Stimulated activated CD8-positive, alpha-beta memory T cell treated with anti-CD3 and anti-CD28 coated beads, Interleukin-4, amount 100 ng/mL, for 24 hours (primary cell): ENCODE results near the gene PARVA.
"Not testable (repeated sequence)": the region's sequence is repeated elsewhere in the genome, so short reads cannot be mapped to it uniquely, and the experiment has no call there.

ENCODE experiments used
- DNase-seq: peaks from one replicate; pipeline ENCODE4 v3.0.0-alpha.2; 2020; ENCODE audit warnings: low read depth

PARVA gene, protein sequence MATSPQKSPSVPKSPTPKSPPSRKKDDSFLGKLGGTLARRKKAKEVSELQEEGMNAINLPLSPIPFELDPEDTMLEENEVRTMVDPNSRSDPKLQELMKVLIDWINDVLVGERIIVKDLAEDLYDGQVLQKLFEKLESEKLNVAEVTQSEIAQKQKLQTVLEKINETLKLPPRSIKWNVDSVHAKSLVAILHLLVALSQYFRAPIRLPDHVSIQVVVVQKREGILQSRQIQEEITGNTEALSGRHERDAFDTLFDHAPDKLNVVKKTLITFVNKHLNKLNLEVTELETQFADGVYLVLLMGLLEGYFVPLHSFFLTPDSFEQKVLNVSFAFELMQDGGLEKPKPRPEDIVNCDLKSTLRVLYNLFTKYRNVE

DNA sequence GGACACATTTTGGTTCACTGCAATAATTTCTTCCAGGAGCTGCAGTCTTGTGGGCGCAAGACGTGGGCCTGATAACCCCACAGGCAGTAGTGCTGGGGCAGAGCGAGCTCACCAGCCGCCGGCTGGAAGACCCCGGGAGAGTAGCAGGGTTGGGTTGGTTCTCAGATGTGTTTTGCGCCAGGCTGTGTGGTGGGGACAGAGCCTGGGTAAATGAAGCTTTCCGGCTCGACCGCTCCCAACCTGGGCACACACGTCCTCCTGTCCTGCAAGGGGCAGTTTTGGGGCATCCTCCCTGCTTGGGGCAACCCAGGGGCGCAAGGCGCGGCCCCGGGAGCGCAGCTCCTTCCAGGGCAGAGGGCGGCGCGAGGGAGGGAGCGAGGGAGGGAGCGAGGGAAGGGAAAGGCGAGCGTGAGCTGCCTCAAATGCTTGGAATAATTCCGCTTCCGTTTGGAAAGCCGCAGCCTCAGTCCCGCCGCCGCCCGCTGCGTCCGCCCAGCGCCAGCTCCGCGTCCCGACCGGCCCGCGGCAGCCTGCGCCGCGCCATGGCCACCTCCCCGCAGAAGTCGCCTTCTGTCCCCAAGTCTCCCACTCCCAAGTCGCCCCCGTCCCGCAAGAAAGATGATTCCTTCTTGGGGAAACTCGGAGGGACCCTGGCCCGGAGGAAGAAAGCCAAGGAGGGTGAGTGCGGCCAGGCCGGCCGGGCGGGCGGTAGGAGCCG lies at the start of gene PARVA:
TSS of gene PARVA (plus strand) at position 466 of the 718 bp plus-strand sequence. CDS start at position 543, 77 bp downstream.
- DNase-seq: no peak

DNA sequence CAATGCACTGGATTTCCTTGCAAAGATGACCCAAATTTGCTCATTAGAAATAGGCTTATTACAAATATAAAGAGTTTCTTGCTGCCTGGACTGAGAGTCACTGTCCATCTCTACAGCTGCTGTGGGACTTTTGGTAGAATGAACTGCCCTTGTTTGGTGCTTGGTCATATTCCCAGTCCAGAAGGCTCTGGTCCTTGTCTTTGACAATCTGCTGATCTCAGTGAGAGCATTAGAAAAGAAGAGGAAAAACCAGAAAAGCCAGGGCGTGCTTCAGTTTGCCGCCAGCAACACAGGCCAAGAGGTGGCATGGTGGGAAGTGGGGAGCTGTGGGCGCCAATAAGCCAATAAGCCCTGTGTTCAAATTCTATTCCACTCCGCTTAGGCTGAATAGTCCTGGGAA lies 48.2 kb upstream of the PARVA start:
- DNase-seq: no peak

DNA sequence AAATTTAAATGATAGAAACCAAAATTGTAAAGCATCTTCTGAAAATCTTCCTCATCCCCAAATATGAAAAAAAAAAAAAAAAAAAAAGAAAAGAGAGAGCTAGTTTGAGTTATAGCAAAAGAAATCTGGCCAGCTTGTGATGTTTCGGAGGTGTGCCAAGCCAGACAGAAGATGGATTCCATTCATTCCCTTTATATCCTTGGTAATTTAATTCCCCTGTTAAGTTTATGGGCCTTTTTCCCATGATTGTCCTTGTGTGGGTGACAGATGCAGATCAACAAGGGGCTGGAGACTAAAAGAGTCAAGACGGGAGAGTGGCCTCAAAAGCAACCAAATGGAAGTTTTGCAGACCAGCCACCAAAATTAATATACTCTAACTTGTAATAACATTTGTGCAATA lies 47.6 kb upstream of the PARVA start:
- no peak for DNase-seq

DNA sequence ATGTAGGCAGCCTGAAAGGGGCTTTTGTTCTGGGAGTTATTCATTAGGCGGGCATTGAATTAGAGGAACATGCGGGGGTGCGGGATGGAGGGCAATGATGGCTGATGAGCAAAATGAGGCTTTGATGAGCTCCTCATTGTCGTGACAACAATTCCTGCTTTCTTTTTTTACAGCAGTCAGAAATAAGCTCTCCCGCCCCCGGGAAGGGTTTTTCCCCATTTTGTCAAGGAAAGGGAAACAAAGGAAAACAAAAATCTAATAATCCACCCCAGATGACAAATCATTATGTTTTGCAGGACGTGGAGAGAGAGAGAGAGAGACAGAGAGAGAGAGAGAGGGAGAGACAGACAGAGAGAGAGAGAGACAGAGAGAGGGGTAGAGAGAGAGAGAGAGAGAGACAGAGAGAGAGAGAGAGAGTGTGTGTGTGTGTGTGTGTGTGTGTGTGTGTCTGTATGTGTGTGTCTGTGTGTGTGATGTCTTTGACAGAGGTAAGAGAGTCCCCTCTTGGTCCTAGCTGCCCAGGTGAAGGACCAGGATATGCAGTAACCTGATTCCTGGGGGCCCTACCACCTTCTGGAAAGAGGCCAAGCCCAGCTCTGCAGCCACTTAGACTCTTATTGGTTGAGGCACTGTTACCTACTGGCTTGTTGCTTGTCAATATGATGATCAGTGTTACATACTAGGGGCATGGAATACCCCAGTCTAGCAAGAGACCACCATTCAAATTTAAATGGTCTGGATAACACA lies 46.7 kb upstream of the PARVA start:
- no peak for DNase-seq

DNA sequence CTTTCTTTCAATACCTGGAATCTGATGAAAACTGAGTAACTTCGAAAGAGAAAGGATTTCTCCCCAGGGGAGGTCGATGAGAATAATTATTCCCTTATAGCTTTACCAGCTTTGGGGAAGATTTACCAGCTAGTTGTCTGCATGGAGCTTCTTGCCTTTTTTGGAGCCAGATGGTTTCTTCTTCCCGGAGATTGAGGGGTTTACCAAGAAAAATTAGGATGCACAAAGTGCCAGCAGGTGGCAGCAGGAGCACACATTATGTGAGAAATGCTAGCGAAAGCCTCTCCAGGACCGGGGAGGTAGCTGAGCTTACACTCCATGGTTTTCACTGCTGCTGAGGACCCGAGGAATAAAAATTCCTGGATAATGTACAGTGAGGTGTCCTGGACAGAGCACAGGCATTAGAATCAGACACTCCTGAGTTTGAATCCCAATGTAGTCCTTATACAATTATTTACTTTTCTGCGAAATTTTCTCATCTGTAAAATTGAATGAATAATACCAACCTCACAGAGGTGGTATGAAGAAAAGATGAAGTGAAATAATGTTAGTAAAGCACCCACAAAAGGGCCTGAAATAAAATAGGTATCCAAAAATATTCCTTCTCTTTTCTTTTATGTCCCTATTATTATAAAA lies 46.0 kb upstream of the PARVA start:
- peak; percentile 48 for DNase-seq

DNA sequence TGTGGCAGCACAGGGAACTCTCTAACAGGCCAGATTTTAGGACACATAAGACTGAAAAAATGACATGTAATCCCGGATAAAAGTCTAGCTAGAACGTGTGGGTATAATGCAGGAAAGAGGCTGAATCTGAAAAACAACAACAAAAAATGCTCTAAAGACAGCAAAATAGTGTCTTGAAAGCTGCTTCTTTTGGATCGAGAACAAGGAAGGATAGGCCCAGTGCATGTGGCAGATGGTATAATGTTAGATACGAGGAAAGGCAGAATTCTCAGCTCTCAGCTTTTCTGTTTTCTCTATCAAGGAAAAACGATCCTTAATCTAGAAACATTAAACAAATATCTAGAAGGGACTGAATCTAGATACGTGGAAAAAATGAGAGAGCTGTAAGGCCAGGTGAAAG lies 33.8 kb upstream of the PARVA start:
- DNase-seq: no peak

DNA sequence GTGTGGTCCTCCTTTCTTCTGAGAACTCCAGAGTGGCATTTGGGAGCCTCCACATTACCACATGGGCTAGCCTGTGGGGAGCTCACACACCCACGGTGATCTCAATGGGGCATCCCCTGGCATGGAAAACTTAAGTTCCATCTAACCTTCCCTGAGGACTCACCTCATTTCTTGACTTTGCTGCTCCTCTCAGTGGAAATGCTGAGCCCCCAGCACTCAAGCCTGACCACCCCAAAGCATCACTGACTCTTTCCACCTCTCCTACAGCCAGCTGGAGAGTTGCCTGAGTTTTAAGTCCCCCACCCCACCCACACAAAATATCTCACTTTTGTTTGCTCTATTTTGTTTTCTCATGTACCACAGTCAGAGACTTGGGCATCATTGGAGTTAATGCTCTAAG lies 23.8 kb upstream of the PARVA start:
- DNase-seq: no peak

DNA sequence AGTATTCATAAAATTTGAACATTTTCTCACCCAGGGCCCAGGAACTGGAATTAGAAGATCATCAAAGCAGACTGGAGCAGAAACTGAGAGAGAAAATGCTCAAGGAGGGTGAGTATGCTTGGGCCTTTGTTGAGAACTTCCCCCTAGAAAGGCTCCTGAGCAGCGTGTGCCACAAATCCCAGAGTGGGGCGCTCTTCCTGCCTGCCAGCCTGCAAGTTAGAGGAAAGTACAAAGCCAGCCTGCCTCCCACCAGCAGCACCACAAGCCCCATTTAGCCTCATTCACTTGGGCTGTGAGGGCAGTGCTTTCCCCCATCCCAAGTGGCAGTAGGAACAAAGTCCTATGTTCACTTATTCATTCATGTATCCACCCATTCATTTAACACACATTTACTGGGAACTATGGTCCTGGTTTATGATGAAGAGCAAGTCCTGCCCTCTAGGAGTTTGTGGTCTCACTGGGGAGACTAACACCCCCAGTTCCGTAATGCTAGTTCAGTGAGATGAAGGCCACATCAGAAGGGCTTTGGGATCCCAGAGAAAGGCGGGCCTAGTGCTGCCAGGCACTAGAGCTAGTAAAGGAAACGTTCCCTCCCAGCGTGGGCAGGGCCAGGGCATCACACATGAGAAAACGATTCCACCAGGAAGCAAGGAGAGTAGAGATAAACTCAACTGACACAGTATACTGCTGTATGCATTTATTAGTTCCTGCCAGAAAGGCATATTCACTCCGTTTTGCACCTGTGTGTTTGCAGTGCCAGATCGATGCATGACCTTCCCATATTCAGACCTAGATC lies 22.4 kb upstream of the PARVA start:
- no peak for DNase-seq

DNA sequence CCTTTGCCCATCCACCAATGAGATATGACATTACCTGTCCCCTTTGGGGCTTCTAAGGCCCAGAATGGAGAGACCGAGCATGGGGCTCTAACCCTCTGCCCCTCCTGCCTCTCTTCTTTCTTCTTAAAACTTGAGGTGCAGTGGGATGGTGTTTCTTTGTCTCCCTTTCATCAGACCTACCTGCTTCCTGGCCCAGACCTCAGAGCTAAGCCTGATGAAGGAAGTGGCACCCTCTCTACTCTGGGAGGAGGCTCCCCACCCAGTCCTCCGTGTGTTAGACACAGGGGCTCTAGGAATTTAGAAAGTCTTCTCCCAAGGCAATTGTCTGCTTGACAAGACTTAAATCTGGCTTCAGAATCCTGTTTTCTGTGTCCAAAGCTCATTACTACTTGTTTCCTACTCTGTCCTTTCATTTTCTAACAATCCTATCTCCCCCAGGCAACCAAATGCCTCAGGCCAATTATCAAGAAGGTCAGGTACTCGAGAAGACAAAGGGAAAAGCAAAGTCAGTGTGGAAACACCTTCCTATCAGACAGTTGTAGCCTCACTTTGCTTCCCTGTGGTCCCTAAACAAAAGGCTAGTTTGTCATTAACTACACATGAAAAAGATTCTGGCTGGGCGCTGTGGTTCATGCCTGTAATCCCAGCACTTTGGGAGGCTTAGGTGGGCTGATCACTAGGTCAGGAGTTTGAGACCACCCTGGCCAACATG lies 20.3 kb upstream of the PARVA start:
- DNase-seq: no peak

DNA sequence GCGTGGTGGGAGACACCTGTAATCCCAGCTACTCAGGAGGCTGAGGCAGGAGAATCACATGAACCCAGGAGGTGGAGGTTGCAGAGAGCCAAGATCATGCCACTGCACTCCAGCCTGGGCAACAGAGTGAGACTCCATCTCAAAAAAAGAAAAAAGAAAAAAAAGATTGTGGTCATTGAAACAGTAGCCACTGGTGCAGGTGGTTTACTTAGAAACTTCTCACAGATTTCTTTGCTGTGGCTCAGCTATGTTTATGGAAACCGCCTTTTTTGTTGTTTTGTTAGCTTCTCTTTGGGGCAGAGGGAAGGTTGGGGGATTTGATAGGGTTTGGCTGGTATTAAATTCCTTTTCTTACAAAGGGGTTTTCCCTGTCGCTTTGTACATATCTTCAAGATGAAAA lies 19.7 kb upstream of the PARVA start:
- DNase-seq: not testable (repeated sequence)

DNA sequence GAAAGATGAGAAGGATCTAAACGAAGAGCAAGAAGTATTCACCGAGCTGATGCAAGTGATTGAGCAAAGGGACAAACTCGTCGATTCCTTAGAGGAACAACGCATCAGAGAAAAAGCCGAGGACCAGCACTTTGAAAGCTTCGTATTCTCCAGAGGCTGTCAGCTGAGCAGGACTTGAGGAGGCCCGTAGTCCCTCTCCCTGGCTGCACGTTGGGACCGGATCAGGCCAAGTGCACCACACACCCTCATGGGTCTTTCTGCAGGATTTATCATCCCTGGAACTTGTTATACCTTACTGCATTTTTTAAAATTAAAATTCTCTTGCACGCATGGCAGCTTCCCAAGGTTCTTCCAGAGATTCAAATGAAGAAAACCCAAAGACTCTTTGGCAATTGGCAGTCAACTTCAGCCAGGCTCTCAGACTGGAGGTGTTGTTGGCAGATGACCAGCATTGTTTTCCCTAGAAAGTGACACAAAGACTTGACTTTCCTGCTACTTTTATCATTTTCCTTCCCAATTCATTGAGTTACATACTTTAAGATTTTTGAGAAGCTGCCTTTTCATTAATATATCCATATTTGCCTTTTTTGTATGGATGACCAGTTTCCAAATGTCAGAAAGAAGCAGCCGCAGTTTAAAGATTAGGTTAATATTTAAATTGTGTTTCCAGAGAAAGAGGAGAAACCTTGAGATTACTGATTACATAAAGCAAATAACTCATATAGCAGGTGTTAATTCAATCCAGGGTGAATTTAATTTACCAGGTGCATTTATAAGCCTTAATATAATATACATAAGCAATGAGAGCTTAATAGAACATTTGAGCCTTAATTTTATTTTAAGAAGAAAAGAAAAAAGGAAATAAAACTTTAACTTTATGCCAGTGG lies 18.8 kb upstream of the PARVA start:
- DNase-seq: no peak

DNA sequence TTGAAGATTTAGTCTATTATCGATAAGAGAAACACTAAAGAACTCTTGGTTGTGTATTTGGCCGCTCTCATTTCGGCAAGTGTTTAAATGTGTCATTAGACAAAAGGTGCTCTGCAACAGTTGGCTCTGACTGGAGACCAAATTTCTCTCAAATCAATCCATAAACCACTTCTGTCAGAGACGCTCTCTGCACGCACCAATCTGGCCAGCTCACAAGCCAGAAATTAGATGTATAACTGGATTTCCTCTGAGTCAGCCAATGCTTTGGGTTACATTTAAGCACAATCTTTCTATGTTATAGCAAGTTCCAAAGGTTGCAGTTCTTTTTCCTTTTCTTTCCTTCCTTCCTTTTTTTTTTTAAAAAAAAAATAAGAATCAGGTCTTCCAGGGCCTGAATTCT lies 17.6 kb upstream of the PARVA start:
- DNase-seq: no peak

DNA sequence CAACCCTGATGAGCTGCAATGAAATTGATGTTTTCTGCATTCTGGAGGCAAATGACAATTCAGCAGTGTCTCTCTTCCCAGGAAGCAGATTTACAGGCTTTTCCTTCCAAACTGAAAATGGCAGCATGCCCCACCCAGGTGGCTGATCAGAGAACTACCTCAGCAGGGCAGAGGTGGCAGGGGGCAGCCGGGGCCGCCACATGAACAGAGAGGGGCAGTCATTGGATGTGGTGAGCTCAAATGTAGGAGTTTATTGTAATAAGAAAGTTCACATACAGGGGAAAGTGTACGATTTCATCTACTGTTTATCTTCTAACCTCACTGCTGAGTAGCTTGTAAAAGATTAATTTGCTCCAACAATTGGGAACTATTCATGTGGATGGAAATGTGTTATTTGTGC lies 15.7 kb upstream of the PARVA start:
- DNase-seq: no peak

DNA sequence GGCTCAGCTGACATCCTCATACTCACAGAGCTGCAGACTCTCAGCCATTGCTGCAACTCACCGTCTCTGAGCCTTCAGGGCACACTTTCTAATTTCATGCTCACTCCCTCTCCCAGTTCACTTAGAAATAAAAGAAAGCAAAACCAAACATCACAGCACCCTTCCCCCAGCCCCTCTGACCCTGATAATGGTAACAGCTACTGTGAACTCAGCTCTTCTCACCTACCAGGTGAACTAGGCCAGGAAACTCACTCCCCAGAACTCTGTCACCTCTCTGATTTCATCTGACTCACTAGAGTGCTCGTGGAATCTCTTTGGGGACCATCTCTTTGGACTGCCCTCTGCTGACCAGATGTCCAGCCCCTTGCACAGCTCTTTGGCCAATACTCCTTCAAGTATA lies 14.5 kb upstream of the PARVA start:
- no peak for DNase-seq

DNA sequence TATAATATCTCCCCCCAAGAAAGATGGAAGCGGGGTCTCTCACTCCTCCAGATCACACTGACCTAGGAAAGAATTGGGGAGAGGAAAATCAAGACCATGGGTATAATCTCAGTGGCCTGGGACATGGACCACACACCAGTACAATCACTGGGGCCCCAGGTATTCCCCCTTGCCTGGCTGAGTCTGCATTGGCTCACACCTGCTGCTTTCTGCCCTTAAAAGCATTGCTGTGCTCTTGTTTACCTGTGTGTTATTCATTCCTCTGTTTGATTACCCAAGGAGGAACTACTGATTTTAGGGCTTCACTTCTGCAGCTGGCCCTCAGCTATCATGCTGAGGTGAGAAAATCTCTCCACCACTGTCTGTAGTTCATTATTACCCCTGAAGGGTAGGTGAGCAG lies 14.0 kb upstream of the PARVA start:
- no peak for DNase-seq

DNA sequence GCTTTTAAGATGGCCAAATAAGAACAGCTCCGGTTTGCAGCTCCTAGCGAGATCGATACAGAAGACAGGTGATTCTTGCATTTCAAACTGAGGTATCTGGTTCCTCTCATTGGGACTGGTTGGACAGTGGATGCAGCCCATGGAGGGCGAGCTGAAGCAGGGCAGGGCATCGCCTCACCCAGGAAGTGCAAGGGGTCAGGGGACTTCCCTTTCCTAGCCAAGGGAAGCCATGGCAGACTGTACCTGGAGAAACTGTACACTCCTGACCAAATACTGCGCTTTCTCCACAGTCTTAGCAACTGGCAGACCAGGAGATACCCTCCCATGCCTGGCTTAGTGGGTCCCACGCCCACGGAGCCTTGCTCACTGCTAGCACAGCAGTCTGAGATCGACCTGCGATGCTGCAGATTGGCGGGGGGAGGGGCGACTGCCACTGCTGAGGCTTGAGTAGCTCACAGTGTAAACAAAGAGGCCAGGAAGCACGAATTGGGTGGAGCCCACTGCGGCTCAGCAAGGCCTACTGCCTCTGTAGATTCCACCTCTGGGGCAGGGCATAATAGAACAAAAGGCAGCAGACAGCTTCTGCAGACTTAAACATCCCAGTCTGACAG lies 11.3 kb upstream of the PARVA start:
- peak; percentile 39 for DNase-seq

DNA sequence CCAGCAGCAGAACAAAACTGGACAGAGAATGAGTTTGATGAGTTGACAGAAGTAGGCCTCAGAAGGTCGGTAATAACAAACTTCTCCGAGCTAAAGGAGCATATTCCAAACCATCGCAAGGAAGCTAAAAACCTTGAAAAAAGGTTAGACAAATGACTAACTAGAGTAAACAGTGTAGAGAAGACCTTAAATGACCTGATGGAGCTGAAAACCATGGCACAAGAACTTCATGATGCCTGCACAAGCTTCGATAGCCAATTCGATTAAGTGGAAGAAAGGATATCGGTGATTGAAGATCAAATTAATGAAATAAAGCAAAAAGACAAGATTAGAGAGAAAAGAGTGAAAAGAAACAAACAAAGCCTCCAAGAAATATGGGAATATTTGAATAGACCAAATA lies 10.3 kb upstream of the PARVA start:
- DNase-seq: not testable (repeated sequence)

DNA sequence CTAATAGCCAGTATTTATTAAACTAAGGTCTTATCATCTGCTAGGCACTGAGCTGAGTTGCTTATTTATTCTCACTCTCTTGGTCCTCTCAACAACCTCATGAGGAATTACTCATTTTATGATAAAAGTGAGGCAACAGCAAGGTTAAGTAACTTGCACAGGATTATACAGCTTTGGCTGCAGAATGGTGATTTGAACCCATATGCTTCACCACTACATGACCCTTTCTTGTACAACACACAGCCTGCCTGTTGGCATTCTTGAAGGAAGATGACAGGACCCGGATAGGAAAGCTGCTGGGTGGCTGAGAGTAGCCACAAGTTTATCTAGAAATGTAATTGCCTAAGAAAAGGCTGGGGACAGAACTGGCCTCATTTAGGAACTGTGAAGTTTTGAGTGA lies 5.3 kb upstream of the PARVA start:
- no peak for DNase-seq

DNA sequence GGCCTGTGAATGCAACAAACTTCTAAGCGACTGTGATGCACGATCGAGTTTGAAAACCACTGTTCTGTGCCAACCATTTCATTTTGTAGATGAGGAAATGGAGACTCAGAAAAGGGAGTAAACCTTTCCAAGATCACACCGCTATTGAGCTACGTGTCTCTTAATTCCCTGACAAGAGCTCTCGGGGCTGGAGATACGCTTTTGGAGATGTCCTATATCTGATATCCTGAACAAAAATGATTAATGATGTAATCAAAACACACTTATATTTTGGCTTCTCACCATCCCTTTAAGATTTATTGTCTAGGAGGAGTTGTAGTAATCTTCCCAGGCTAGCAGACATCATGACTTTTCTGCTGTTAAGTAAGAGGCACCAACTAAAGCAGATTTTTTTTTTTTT lies 1.7 kb upstream of the PARVA start:
- no peak for DNase-seq
